ENCODE data around the gene GNAT1.

GNAT1 gene

GRCh38 chr3:50186096-50186495 is 5.3 kb upstream of the GNAT1 start:
- TF ChIP-seq POLR2AphosphoS5 (IDR thresholded peaks at IDR 0.05; ENCODE audit: low read depth, low read length) = no peak
- TF ChIP-seq REST (IDR thresholded peaks at IDR 0.05; ENCODE audit: insufficient read depth in 1 of 2, low read depth in 2 of 2, low read length in 2 of 2) = no peak
- no peak for TF ChIP-seq SIN3A (IDR thresholded peaks at IDR 0.05; ENCODE audit: borderline replicate concordance, insufficient read depth, low read length)
- TF ChIP-seq TAF1 (IDR thresholded peaks at IDR 0.05; ENCODE audit: borderline replicate concordance, insufficient read depth, low read length) = no peak
- TF ChIP-seq FOXP2 (optimal IDR thresholded peaks at IDR 0.05; ENCODE audit: borderline replicate concordance, extremely low read depth, extremely low read length, insufficient read depth) = no peak

- no peak for TF ChIP-seq FOXP2 (optimal IDR thresholded peaks at IDR 0.05; ENCODE audit: borderline replicate concordance, extremely low read depth, extremely low read length, insufficient read depth)
- no peak for TF ChIP-seq REST (IDR thresholded peaks at IDR 0.05; ENCODE audit: insufficient read depth in 1 of 2, low read depth in 2 of 2, low read length in 2 of 2)
- no peak for TF ChIP-seq SIN3A (IDR thresholded peaks at IDR 0.05; ENCODE audit: borderline replicate concordance, insufficient read depth, low read length)
- TF ChIP-seq TAF1 (IDR thresholded peaks at IDR 0.05; ENCODE audit: borderline replicate concordance, insufficient read depth, low read length) = no peak
- TF ChIP-seq POLR2AphosphoS5 (IDR thresholded peaks at IDR 0.05; ENCODE audit: low read depth, low read length) = no peak
Measured at GRCh38 chr3:50187750-50188149, 3.7 kb upstream of the GNAT1 start.

GRCh38 chr3:50189274-50189673 is 2.1 kb upstream of the GNAT1 start:
- TF ChIP-seq SIN3A (IDR thresholded peaks at IDR 0.05; ENCODE audit: borderline replicate concordance, insufficient read depth, low read length) (no peak), REST (IDR thresholded peaks at IDR 0.05; ENCODE audit: insufficient read depth in 1 of 2, low read depth in 2 of 2, low read length in 2 of 2) (peak in 1 of 2 experiments; percentile 22; a peak in 1 of 4 replicates), FOXP2 (optimal IDR thresholded peaks at IDR 0.05; ENCODE audit: borderline replicate concordance, extremely low read depth, extremely low read length, insufficient read depth) (no peak)

- no peak for TF ChIP-seq FOXP2 (optimal IDR thresholded peaks at IDR 0.05; ENCODE audit: borderline replicate concordance, extremely low read depth, extremely low read length, insufficient read depth)
- no peak for TF ChIP-seq TAF1 (IDR thresholded peaks at IDR 0.05; ENCODE audit: borderline replicate concordance, insufficient read depth, low read length)
- no peak for TF ChIP-seq SIN3A (IDR thresholded peaks at IDR 0.05; ENCODE audit: borderline replicate concordance, insufficient read depth, low read length)
- TF ChIP-seq POLR2AphosphoS5 (IDR thresholded peaks at IDR 0.05; ENCODE audit: low read depth, low read length) = no peak
- TF ChIP-seq REST (IDR thresholded peaks at IDR 0.05; ENCODE audit: insufficient read depth in 1 of 2, low read depth in 2 of 2, low read length in 2 of 2) = no peak
Measured at GRCh38 chr3:50189989-50190388, 1.4 kb upstream of the GNAT1 start.

- no peak for TF ChIP-seq TAF1 (IDR thresholded peaks at IDR 0.05; ENCODE audit: borderline replicate concordance, insufficient read depth, low read length)
- no peak for TF ChIP-seq FOXP2 (optimal IDR thresholded peaks at IDR 0.05; ENCODE audit: borderline replicate concordance, extremely low read depth, extremely low read length, insufficient read depth)
- TF ChIP-seq POLR2AphosphoS5 (IDR thresholded peaks at IDR 0.05; ENCODE audit: low read depth, low read length) = no peak
- TF ChIP-seq REST (IDR thresholded peaks at IDR 0.05; ENCODE audit: insufficient read depth in 1 of 2, low read depth in 2 of 2, low read length in 2 of 2) = no peak
- no peak for TF ChIP-seq SIN3A (IDR thresholded peaks at IDR 0.05; ENCODE audit: borderline replicate concordance, insufficient read depth, low read length)
Measured at GRCh38 chr3:50192124-50192523, 714 bp downstream of the GNAT1 start.
